GM18907 (cell line): Measurements from ENCODE around the gene PLEKHA6.
A peak's percentile ranks its signal among the peaks of the same experiment; 100 is the strongest.

ENCODE experiments used
- ATAC-seq: cut with Tn5 transposase; IDR thresholded peaks from one replicate; pipeline ENCODE4 v1.9.1; 2021; ENCODE audit warnings: mild to moderate bottlenecking, moderate library complexity; ENCODE audit not compliant: unreplicated experiment

The PLEKHA6 gene

DNA sequence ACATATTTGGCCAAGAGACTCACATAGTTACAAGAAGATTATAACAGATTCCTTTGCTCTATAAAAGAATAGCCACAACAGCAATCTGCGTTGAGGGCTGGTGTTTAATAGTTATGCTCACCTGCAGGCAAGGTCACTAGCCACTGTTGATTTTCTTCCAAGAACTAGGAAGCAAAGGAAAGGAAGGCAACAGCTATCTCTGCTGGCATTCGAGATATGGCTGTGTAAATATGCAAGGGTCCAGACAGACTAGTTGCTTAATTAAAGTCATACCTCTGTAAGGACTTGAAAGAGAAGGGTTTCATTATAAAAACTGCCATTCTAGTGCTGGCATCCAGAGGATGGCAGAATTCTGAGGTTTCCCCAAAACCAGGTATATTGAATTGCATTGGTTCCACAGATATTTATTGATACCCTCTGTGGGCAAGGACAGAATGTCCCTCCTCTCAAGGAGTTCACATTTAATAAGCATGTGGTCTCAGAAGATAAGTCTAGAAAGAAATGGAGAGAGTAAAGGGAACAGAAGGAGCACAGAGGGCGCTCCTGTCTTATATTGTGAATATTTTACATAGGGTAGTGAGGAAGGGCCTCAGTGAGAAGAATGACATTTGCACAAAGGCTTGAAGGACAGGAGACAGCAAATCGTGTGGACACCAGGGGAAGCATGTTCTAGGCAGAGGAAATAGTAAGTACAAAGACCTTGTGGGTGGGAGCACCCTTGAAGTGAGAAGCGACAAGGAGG, 23.6 kb upstream of the PLEKHA6 start:
- no peak for ATAC-seq

DNA sequence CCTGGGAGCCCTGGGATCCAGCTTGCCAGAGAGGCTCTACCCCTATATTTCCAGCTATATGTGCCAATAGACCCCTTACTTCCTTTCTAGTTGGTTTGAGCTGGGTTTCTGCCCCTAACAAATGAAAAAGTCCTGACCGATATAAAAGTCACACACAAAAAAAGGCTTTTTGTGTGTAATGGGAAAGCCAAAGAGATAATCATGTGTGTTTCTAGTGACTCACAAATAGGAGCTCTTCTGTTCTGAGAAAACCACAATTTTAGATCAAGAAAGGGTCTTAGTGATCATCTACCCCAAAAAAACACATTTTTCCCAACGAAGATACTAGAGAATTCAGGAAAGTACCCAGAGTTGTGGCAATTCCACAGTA, 23.0 kb upstream of the PLEKHA6 start:
- ATAC-seq, result no peak

DNA sequence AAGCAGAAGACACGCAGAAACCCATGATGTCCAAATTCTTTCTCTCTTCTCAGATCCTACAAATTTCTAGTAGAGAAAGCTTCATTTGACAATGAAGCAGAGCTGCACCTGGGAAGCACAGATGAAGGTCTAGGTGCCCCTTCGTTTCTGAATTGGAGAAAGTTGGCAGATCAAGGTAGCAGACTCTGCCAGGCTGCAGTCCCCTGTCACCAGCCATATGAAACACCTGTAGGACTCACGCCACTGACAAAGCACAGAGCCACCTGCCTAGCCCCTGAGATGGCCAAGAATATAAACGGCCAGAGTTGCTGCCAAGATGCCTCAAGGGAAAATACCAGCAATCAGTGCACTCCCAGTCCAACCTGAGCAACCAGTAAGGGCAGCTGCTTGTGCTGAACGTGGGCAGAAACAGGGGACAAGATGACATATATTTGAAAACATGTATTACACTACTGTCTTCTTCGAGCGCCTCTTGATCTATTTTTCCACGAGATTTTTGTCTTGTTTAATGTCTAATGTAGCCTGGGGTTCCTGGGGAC, 20.6 kb upstream of the PLEKHA6 start:
- no peak for ATAC-seq

DNA sequence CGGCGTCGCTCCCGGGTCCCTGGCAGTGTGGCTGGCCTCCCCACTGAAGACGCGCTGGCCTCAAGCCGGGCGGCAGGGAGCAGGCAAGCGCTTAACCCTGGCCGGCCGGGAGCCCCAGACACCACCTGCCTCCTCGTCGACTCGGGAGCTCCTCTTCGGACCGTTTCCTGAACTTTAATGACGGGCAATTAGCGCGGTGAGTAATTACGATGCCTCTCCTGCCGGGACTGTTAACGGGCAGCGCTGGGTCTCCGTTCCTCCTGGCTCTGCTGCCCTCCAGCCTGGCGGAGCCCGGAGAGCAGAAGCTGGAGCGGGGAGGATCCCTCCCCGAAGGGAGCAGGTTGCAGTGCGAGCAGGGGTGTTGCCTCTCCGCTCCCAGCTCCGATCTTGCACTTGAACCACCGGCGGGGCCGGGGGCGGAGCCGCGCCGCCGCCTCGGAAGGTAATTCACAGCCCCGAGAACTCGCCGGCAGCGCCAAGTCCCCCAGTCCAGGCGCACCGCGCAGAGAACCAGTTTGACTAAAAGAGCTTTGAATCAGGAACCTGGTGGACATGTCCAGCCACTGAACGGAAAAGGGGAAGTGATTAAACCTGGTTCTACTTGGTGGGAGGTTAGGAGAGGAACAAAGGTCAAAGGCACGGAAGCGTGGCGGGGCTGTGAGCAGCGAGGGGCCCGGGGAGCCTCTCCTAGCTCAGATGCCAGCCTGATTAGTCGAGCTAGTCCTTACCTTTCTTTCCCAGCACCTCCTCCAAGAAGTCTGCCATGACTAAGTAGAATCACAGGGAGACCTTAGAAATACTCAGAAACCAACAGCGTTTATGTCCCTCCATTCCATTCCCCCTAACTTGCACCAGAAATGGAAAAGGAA, 18.3 kb upstream of the PLEKHA6 start:
- no peak for ATAC-seq

DNA sequence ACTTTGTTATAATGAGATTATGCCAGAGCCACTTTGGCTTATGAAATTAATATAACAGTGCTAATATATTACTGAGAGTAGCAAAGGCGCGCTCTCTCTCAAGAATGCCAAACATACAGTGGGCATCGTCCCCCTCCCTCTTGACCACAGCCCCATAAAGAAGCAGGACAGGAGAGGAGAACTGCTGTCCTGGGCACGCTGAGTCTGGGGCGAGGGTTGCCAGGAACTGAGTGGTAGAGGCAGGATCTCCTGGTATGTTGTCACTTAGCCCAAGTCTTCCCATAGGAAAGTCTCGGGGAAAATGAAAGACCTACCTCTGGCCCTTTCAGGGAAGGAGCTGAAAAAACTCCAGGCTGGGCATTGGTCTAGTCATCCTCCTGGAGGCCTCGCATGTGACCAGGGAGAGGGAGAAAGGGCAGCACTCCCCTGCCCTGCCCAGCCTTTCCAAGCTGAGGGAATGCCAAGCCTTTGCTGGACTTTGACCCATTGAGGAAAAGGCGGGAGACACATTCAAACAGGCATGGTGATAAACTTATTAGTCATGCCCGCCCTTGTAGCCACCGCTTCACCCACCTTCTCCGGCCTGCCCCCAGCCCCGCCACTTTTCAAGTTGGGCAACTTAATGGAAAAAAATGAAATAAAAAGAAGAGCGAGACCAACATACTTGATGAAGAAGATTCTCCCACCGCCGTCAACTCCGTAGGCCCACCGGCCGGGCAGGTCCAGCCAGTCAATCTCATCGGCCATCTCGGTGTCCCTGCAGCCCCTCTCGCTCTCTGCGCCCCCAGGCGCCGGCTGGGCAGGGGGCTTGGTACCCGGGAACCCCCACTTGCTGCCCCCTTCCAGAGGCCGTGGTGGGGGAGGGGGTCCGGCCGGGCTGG, 17.4 kb upstream of the PLEKHA6 start:
- ATAC-seq, result no peak

DNA sequence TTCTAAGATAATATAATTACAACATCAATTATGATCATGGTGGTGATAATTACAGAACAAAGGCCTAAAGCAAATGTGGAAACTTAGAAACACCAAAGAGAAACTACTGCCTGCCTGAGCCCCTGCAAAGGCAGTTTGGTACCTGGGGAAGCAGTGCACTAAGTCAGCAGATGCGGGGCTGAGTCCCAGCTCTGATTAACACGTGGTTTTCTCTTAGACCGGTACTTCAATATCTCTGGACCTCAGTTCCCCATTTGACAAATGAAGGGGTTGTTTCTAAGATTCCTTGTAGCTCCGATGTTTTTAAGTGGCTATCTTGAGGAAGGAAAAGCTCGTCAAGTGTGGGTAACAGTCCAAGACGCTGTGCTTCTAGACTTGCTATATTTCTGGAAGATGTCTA, 16.7 kb upstream of the PLEKHA6 start:
- ATAC-seq, result no peak

DNA sequence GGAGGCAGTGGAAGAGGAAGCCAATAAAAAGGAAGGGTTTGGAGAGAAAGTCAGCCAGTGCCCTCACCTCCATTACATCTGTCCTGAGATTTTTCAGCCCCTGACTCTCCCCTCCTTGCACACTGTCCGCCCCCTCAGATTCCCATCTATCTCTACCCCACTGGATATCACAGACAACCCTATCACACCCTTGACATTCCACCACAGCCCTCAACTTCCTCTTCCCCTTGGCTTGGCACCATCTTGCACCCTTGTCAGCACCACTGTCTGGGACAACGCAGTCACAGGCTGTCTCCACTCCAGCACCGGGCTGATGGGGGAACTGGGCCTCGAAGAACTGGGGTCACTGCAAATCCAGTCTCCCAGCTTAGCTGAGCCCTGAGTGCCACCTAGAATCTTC, 14.2 kb upstream of the PLEKHA6 start:
- no peak for ATAC-seq

DNA sequence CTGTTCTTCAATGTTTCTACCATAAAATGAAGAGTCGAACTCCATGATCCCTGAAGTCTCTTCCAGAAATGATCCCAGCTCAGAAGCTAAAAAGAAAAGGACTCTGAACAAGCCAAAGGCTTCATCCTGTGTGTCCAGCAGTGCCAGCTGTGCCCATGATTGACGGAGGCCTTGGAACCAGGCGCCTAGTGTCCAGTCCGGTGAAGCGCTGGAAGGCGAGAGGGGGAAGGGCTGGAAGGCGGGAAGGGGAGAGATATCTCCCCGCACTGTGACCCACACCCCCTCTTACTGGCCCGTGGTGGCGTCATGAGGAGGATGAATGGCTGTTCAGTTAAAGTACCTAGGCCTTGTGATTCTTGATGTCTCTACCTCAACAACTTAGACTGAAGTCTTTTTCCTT, 10.4 kb upstream of the PLEKHA6 start:
- ATAC-seq, result no peak

DNA sequence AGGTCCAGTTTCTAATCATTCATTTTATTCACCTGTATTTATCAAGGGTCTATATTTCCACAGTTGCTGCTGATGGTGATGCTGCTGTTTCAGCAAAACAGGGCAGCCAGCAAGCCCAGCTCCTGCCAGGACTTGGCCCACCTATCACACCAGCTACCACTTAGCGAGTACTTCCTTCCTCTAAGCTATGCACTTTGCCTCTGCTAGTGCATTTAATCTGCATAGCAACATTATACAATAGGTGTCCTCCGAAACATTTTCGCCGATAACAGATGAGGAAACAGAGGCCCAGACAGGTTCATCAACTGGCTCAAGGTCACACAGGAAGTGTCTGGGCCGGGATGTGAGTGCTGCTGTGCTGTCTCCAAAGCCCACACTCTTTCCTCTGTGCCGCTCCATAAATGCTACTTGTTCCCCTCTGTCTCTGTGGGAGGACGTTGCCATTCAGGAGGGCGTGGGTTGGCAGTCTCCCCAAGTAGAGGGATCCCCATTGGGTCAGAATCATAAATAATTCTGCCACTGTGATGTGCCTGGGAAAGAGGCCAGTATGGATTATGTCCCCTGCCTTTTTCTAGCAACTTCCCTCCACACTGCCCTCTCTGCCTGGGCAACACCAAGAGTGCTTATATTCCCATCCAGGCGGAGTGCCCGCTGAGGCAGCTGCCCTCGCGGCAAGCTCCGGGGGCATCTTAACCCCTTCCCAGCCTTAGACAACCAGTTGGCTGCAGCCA, 9.4 kb upstream of the PLEKHA6 start:
- no peak for ATAC-seq

DNA sequence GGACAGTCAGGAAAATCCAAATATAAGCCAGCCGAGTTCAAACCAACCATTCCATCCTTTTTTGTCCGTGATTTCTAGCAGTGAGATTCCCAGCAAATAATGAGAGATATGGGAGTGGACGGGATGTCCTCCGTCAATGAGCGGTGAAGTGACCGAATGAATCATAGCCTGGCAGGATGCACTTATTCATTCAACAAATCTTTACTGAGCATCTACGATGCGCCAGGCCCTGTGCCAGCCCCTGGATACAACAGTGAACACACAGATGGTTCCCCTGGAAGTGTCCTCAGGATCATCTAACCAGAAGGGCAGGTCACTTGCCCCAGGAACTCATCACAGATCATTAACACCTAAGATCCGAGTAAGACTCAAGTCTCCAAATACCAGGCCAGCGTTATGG, 8.2 kb upstream of the PLEKHA6 start:
- ATAC-seq, result no peak

DNA sequence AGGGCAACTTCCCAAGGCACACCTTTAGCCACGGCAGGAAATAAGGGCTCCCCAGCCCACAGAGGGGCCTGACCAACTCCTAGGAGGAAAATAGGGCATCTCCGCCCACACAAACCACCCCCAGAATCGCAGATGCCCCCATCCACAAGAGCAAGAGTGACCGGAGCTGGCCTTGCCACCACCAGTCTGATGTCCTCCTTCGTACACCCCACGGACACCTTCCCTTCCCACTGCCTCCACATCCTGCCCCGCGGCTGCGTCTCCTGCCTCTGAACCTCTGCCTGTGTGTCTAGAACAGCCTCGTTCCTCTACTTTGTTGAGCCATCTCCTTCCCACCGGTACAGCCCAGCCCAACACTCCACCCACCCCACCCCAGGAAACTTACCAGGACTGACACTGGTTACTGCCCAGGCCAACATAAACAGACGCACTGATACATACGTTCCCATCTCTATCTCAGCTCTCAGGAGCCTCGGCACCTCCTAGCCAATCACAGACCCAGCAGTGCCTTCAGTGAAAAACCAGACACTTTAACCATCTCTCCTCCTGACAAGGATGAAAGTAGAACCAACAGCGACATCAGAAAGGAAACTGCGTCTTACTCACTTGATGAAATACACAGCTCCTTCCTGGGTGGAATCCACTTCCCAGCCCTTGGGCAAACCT, 7.6 kb upstream of the PLEKHA6 start:
- no peak for ATAC-seq

DNA sequence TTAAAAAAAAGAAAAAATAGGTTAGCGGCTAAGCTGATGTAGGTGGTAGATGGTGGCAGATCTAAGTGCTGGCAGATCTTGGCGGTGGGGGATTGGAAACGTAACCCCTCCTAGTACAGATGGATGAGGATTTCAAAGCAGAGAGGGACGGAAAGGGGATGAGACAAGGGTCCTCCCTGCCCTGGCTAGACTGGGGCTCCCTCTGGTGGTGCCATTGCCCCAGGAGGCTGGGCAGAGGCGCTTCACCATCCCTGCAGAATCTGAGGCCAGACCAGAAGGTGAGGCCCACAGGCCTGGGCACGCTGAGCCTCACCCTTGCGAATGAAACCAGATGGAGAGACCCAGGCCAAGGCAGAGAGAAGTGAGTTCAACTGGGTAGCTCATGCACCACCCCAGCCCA, 7.0 kb upstream of the PLEKHA6 start:
- no peak for ATAC-seq

DNA sequence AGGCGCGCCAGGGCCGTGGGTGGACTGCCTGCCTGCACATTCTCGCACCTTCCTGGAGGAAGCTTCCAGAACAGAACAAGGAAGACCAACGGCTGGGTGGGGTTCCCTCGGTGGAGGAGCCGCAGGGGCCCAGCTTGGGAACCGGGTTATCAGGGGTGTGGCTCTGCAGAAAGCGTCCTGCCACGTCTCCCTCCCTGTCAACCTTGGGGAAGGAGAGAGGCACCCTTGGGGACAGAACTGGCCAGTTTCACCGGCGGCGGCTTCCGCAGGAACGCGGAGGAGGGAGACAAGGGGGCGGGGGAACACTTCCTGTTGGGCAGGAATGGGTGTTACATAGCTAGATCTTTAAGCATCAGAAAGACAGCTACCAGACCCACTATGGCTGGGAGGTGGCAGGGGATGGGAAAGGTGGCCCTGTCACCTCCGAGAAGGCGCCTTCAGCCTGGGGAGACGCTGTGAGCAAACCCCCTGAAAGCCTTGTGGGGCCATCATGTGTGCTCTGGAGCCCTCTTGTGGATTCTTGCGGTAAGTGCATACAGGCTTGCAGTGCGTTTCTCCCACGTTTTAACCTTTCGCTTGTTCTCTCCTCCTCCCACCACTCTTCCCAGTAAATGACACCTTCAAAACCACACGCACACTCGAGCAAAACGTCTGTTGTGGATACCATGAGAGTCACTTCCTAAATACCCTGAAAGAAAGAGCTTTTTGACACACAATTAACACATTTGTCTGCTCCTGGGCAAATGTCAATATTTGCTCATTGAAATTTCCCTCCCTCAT, 3.8 kb upstream of the PLEKHA6 start:
- ATAC-seq, result peak; percentile 60

DNA sequence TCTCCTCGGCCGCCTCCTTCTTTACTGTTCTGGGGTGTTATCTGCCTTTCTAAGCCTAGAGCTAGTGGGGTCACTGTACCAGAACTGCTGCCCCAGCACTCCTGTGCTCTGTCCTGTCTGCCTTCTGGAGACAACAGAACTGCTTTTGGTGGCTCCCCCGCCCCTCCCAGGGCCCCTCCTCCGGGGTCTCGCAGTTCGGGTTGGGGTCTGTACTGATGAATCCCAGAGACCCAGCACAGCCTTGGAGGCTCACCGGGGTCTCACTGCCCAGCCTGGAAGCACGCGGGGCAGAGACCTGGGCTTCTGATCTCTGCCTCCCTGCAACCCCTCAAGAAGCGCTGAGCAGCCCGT, 3.2 kb upstream of the PLEKHA6 start:
- no peak for ATAC-seq

DNA sequence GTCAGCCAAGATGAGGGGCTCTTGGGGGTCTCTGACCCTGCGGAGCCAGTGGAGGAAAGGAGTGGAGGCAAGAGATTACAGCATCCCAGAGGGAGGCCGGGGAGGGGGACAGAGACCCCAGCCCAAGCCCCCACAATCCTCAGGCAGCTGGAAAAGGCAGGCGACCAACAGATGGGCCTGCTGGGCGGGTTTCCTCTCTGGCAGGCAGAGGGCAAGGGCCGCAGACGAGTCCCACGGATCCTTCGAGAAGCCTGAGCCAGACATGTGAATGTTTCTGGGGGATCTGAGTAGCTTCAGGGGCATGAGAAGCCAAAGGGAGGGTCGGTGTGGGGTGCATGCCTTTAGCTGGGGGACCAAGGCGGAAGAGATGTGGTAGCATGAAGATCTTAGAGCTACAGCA, 2.1 kb upstream of the PLEKHA6 start:
- no peak for ATAC-seq

DNA sequence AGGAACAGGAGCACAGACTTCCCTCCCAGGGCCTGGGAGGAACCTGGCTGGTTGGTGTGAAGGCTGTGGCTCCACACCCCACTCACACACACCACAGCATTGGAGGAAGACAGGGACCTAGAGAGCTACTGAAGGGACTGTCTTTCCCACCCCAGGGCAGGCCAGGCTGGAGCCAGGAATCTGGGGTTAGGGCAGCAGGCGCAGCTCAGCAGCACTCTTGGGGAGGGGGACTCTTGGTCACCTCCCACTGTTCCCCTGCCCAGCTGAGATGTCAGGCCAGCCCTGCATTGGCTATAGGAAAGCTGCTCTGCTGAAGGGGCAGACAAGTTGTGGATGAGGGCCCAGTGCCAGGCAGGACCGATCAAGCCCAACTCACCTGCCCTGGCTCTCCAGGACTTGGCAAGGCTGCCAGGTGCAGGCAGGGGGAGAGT, 1.6 kb upstream of the PLEKHA6 start:
- ATAC-seq, result no peak

DNA sequence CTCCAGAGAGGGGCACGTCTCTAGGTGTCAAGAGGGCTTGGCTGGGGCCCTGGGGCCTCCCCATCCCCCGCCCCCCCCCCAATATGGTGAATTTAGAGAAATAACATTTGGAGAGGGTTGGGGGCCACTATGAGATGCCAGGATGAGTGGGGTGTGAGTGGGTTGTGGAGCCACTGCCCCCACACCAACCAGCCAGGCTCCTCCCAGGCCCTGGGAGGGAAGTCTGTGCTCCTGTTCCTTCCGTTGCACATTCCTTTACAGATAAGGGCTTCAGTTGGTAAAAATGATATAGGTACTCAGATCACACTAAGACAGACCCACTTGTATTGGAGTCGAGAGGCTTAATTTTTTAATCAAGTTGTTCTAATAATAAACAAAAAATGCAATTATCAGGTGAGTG, 585 bp upstream of the PLEKHA6 start:
- ATAC-seq, result no peak

DNA sequence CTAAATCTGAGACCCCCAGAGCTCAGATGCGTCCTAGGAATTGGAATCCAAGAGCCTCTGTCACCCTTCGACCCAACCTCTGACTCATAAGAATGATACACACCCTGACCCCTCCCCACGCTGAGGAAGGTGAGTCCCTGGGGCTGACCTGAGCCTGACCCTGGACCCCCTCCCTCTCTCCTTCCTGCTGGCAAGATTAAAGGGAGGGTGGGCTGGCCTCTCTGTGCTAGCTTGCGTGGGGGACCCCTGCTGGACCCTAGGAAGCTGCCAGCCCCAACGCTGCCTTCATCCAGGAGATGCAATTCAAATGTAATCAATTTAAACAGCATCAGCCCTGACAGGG, 627 bp downstream of the PLEKHA6 start:
- no peak for ATAC-seq

DNA sequence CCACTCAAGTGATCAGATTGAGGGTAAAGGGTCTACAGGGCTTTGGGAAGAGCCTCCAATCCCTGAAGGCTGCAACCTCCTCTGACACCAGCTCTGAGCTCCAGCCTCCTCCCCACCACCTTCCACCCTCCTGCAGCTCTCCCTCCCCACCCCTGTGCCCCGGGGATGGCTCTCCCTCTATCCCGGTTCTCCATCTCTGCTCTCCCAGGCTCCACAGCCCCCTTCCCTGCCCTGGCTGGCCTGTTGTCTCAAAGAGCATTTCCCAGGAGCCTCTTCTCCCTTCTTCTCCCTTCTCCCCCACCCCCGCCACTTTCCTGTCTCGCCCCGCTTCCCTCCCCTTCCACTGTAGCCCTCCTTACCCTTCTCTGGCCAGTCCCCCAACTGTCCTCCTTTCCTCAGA, 1.1 kb downstream of the PLEKHA6 start:
- no peak for ATAC-seq
